GM12878 (cell line): ENCODE data around the gene SSB. TPM values are rescaled to one million over a fixed set of nuclear protein-coding genes. Genes with fewer than 3 reads are reported as not detected.

Experiments
- ATAC-seq: fragments of 200-7000 bp; cut with Tn5 transposase; 3 replicates; pipeline ENCODE4 v1.9.1; 2020; ENCODE audit warnings: mild to moderate bottlenecking, moderate library complexity
- BruUV-seq: library from RNA; stranded (reverse); fragments of 400-500 nt; replicated peaks from 2 replicates; lab custom pipeline; 2021; lab: Mats Ljungman, UMichigan
- CTCF ChIA-PET: fragments of 300-600 bp; sonication (Branson Sonifier 250); formaldehyde crosslinking; extraction: SDS; loops from one replicate; lab custom pipeline; 2021; ENCODE audit warnings: inconsistent platforms; lab: Yijun Ruan, JAX
- POLR2A ChIA-PET: fragments of 350-600 bp; formaldehyde crosslinking; extraction: SDS; loops from one replicate; lab custom pipeline; 2021; ENCODE audit warnings: inconsistent platforms; lab: Charles Lee
- RAD21 ChIA-PET: fragments of 300-600 bp; sonication (Branson Sonifier 250); formaldehyde crosslinking; loops from one replicate; lab custom pipeline; 2023; ENCODE audit warnings: antibody characterized with exemption; ENCODE audit not compliant: unreplicated experiment; lab: Charles Lee
- SMC1A ChIA-PET: fragments of 300-600 bp; sonication (Branson Sonifier 250); formaldehyde crosslinking; loops from one replicate; lab custom pipeline; 2023; ENCODE audit not compliant: unreplicated experiment, uncharacterized antibody; lab: Charles Lee
- DNase-seq: peaks from one replicate; pipeline ENCODE4 v3.0.0-alpha.2; 2011; ENCODE audit warnings: low read depth, low spot score
- FAIRE-seq: peaks from 3 replicates; lab custom pipeline; 2011; peaks lifted over from hg19 to GRCh38; lab: Jason Lieb, UNC
- H2AFZ ChIP-seq: 2 replicates; pipeline ENCODE4 v1.6.0; 2011; ENCODE audit warnings: low read depth, low read length, control low read depth; ENCODE audit not compliant: control insufficient read depth
- H3K27ac ChIP-seq: 2 replicates; pipeline ENCODE4 v1.5.1; 2011; ENCODE audit warnings: control low read depth; ENCODE audit not compliant: control insufficient read depth, insufficient read depth
- H3K27me3 ChIP-seq, 2 experiments: replicated peaks in 1 of 2; 2 replicates each; pipeline versions ENCODE4 v1.6.0 to v1.6.1; 2011; ENCODE audit warnings: low read length in 1 of 2; ENCODE audit not compliant: control insufficient read depth in 2 of 2, insufficient read depth in 2 of 2
- H3K36me3 ChIP-seq, 2 experiments: 2 replicates each; pipeline ENCODE4 v1.5.1; 2011; ENCODE audit warnings: low read length in 1 of 2; ENCODE audit not compliant: control insufficient read depth in 2 of 2, insufficient read depth in 2 of 2
- H3K4me1 ChIP-seq: 2 replicates; pipeline ENCODE4 v1.6.1; 2011; ENCODE audit warnings: mild to moderate bottlenecking, low read length, moderate library complexity, mixed read lengths; ENCODE audit not compliant: control insufficient read depth, insufficient read depth
- H3K4me2 ChIP-seq: 2 replicates; pipeline ENCODE4 v1.6.0; 2011; ENCODE audit warnings: control low read depth; ENCODE audit not compliant: control insufficient read depth, insufficient read depth
- H3K4me3 ChIP-seq: fragments of 200-600 bp; sonication (generic); 2 replicates; pipeline ENCODE4 v1.5.1; 2016
- H3K79me2 ChIP-seq: 2 replicates; pipeline ENCODE4 v1.6.0; 2011; ENCODE audit warnings: low read length; ENCODE audit not compliant: control insufficient read depth, insufficient read depth
- H3K9ac ChIP-seq: 2 replicates; pipeline ENCODE4 v1.8.0; 2011; ENCODE audit warnings: low read length, control low read depth, mixed read lengths; ENCODE audit not compliant: control insufficient read depth, insufficient read depth
- H3K9me3 ChIP-seq: replicated peaks from 3 replicates; pipeline ENCODE4 v1.5.1; 2011; ENCODE audit warnings: mild to moderate bottlenecking, low read length; ENCODE audit not compliant: control insufficient read depth, insufficient read depth
- H4K20me1 ChIP-seq: 2 replicates; pipeline ENCODE4 v1.6.0; 2011; ENCODE audit not compliant: control insufficient read depth, insufficient read depth
- CREB1 ChIP-seq: IDR thresholded peaks from 2 replicates; pipeline ENCODE4 v1.6.1; 2012; ENCODE audit warnings: low read depth, mild to moderate bottlenecking, inconsistent platforms
- ETV6 ChIP-seq, 2 experiments: fragments of 450-650 bp in 1 of 2; IDR thresholded peaks in 1 of 2; conservative IDR thresholded peaks in 1 of 2; 2 replicates each; pipeline ENCODE4 v1.6.1; 2014; ENCODE audit warnings: antibody characterized with exemption in 1 of 2, borderline replicate concordance in 1 of 2, low read depth in 1 of 2, mild to moderate bottlenecking in 1 of 2, moderate library complexity in 1 of 2
- HSF1 ChIP-seq: fragments of 150-350 bp; IDR thresholded peaks from 2 replicates; pipeline ENCODE4 v1.6.1; 2014; ENCODE audit warnings: mild to moderate bottlenecking, low read depth, low read length
- KAT2A ChIP-seq: conservative IDR thresholded peaks from 2 replicates; pipeline ENCODE4 v1.6.1; 2011; ENCODE audit warnings: low read depth, low read length; ENCODE audit not compliant: control insufficient read depth
- MYB ChIP-seq: fragments of 150-350 bp; IDR thresholded peaks from 2 replicates; pipeline ENCODE4 v1.6.1; 2014; ENCODE audit warnings: mild to moderate bottlenecking, low read depth, low read length, borderline replicate concordance
- POLR2AphosphoS2 ChIP-seq: IDR thresholded peaks from 2 replicates; pipeline ENCODE4 v1.6.1; 2011; ENCODE audit warnings: low read depth, mild to moderate bottlenecking, low read length, improper control_type of control experiment, moderate library complexity
- POLR2AphosphoS5 ChIP-seq: IDR thresholded peaks from 2 replicates; pipeline ENCODE4 v1.6.1; 2011; ENCODE audit warnings: mild to moderate bottlenecking, low read length, inconsistent platforms
- SREBF2 ChIP-seq: IDR thresholded peaks from 2 replicates; pipeline ENCODE4 v1.6.1; 2012; ENCODE audit warnings: mild to moderate bottlenecking, low read length
- WGBS: methylation state at CpG from one replicate; pipeline ENCODE4 v1.1.6; 2016; ENCODE audit warnings: low lambda C conversion rate; ENCODE audit not compliant: insufficient replicate concordance, insufficient coverage; ENCODE audit errors: missing lambda C conversion rate; 5-methylcytosine and 5-hydroxymethylcytosine counted together
- in situ Hi-C: fragments of 300-500 bp; cut with MboI; formaldehyde crosslinking; loops from 9 replicates; pipeline ENCODE4 v1.14.3; 2018; ENCODE audit warnings: mixed read lengths
- intact Hi-C: fragments of 100-400 bp; cut with micrococcal nuclease; formaldehyde crosslinking; loops from one replicate; pipeline ENCODE4 v1.14.2; 2022; ENCODE audit not compliant: unreplicated experiment
- polyA plus RNA-seq, 11 experiments: library from polyadenylated mRNA; depleted of rRNA in 4 of 11; unstranded in 6 of 11; stranded (reverse) in 5 of 11; fragments of >200 nt; fragmentation: Nextera tagmentation in 4 of 11; fragmentation: Illumina TruSeq in 1 of 11; extraction: Ambion mirVana in 4 of 11; extraction: Trizol in 1 of 11; gene quantifications; 1 replicate in 1 of 11; 2 replicates in 10 of 11; pipeline versions ENCODE4 v1.2.1 to v1.2.3, GENCODE V29; 2011 to 2016; ENCODE audit warnings: inconsistent platforms in 2 of 11, missing spikeins in 2 of 11, low read depth in 1 of 11
- total RNA-seq, 4 experiments: library from RNA; depleted of rRNA in 3 of 4; stranded (reverse); fragments of >200 nt in 3 of 4; fragmentation: Illumina TruSeq in 1 of 4; extraction: Trizol in 1 of 4; gene quantifications; 2 replicates each; pipeline versions ENCODE4 v1.2.1 to v1.2.3, GENCODE V29; 2013 to 2021

SSB gene
- total and polyA plus RNA-seq, 10 of the 15 experiments (the other 5 are each of a cell fraction or from before 2014, with no cell fraction given) = 103 to 313 (median 200) TPM

GRCh38 chr2:169838743-169839489 lies 40.2 kb downstream of the SSB start:
- ChIA-PET CTCF (interaction anchor here (0.6 kb wide), 1 partner anchor 1536 kb away, joined by 3 read pairs; no protein-coding TSS in a partner anchor), POLR2A (interaction anchor here (0.6 kb wide), 1 partner anchor 93 kb away, joined by 4 read pairs; no protein-coding TSS in a partner anchor), RAD21 (no interaction called here), SMC1A (interaction anchor here (1.1 kb wide), 1 partner anchor 11 kb away, joined by 3 read pairs; the partner anchor contains the start of gene UBR3)
- in situ Hi-C loops (no loop called here), intact Hi-C loops (no loop called here)
- H3K36me3 ChIP-seq = no peaks in the 10 kb centered on the region; a peak in 1 of 4 replicates
- no peak overlapping the region for H3K4me3 ChIP-seq
- ATAC-seq (no peak), DNase-seq (no peak), FAIRE-seq (no peak)
- no peaks in the 10 kb centered on the region for H3K4me1 ChIP-seq
- no peak overlapping the region for H3K4me2 ChIP-seq
- 98% methylated on average over 2 of the region's 2 CpGs for WGBS
- H3K9ac ChIP-seq = no peak overlapping the region
- BruUV-seq = no TSS peak
- H3K27me3 ChIP-seq = no peaks in the 10 kb centered on the region
- peaks cover 8% of the 10 kb centered on the region for H3K79me2 ChIP-seq
- H4K20me1 ChIP-seq = no peaks in the 10 kb centered on the region
- no peak overlapping the region for H3K27ac ChIP-seq
- H2AFZ ChIP-seq = no peak overlapping the region
- no peak for TF ChIP-seq SREBF2
- TF ChIP-seq POLR2AphosphoS5 = no peak
- no peak for TF ChIP-seq POLR2AphosphoS2
- no peak for TF ChIP-seq CREB1
- TF ChIP-seq KAT2A = no peak
- TF ChIP-seq HSF1 = no peak
- TF ChIP-seq ETV6 (conservative IDR thresholded peaks at IDR 0.05 in 1 of 2, IDR thresholded peaks at IDR 0.05 in 1 of 2; ENCODE audit: borderline replicate concordance in 1 of 2, low read depth in 1 of 2) = no peak
- TF ChIP-seq MYB = no peak
- no peaks in the 10 kb centered on the region for H3K9me3 ChIP-seq
